ENCODE results near the gene PRH1. TPM values are rescaled to one million over a fixed set of nuclear protein-coding genes. Genes with fewer than 3 reads are reported as not detected.

The PRH1 gene
- total and polyA plus RNA-seq, 8 donors: 1.5 to 77.6 (median 16.9) TPM

GRCh38 chr12:10900530-10900929, 16.5 kb upstream of the PRH1 start:
- no peak overlapping the region for H3K4me3 ChIP-seq
- intact Hi-C loops (cut with DNase I; ENCODE audit: low total_unique reads): no loop called here
- H3K36me3 ChIP-seq: peaks cover 0 to 3% (median 0%) of the 10 kb centered on the region in 4 donors
- H3K4me1 ChIP-seq: no peaks in the 10 kb centered on the region
- H3K27me3 ChIP-seq: no peaks in the 10 kb centered on the region
- TF ChIP-seq CTCF (IDR thresholded peaks at IDR 0.05): no peak
- no peak for TF ChIP-seq POLR2AphosphoS5 (IDR thresholded peaks at IDR 0.05)
- no peak for TF ChIP-seq EP300 (IDR thresholded peaks at IDR 0.05)
- TF ChIP-seq POLR2A (IDR thresholded peaks at IDR 0.05): no peak
- no peak for DNase-seq
- 91 to 100% (median 97%) methylated on average over 1 of the region's 1 CpG for WGBS, 5 donors
- peaks cover 5 to 34% (median 16%) of the 10 kb centered on the region in 4 donors for H3K9me3 ChIP-seq
- H3K27ac ChIP-seq: no peak overlapping the region

- intact Hi-C loops (cut with DNase I; ENCODE audit: low total_unique reads): no loop called here
- Histone ChIP-seq H3K27ac (no peak overlapping the region), H3K4me3 (no peak overlapping the region), H3K9me3 (peaks cover 0 to under 1% (median 0%) of the 10 kb centered on the region in 4 donors), H3K4me1 (peaks cover 0 to 2% (median 0%) of the 10 kb centered on the region in 4 donors), H3K36me3 (no peaks in the 10 kb centered on the region), H3K27me3 (no peaks in the 10 kb centered on the region)
- 92 to 96% (median 94%) methylated on average over 5 of the region's 5 CpGs for WGBS, 5 donors
- TF ChIP-seq EP300 (IDR thresholded peaks at IDR 0.05) (no peak), CTCF (IDR thresholded peaks at IDR 0.05) (no peak), POLR2A (IDR thresholded peaks at IDR 0.05) (no peak), POLR2AphosphoS5 (IDR thresholded peaks at IDR 0.05) (no peak)
- no peak for DNase-seq
Measured at GRCh38 chr12:10896854-10897253, 12.8 kb upstream of the PRH1 start.

- Histone ChIP-seq H3K4me1 (peaks cover 0 to 6% (median 0%) of the 10 kb centered on the region in 4 donors), H3K27ac (no peak overlapping the region), H3K4me3 (no peak overlapping the region), H3K27me3 (no peaks in the 10 kb centered on the region), H3K36me3 (no peaks in the 10 kb centered on the region), H3K9me3 (no peaks in the 10 kb centered on the region)
- intact Hi-C loops (cut with DNase I; ENCODE audit: low total_unique reads): no loop called here
- peak in 1 of 2 donors; percentile 37 for DNase-seq
- no peak for TF ChIP-seq POLR2AphosphoS5 (IDR thresholded peaks at IDR 0.05)
- TF ChIP-seq POLR2A (IDR thresholded peaks at IDR 0.05): no peak
- no peak for TF ChIP-seq EP300 (IDR thresholded peaks at IDR 0.05)
- no peak for TF ChIP-seq CTCF (IDR thresholded peaks at IDR 0.05)
- WGBS, 5 donors: 33 to 60% (median 45%) methylated on average over 2 of the region's 2 CpGs
Measured at GRCh38 chr12:10891937-10892336, 7.9 kb upstream of the PRH1 start.

GRCh38 chr12:10889226-10889625, 5.2 kb upstream of the PRH1 start:
- intact Hi-C loops (cut with DNase I; ENCODE audit: low total_unique reads): no loop called here
- Histone ChIP-seq H3K36me3 (no peaks in the 10 kb centered on the region), H3K27me3 (no peaks in the 10 kb centered on the region), H3K9me3 (no peaks in the 10 kb centered on the region), H3K27ac (no peak overlapping the region), H3K4me1 (peaks cover 0 to 6% (median 0%) of the 10 kb centered on the region in 4 donors), H3K4me3 (no peak overlapping the region)
- TF ChIP-seq POLR2AphosphoS5 (IDR thresholded peaks at IDR 0.05) (no peak), EP300 (IDR thresholded peaks at IDR 0.05) (no peak), CTCF (IDR thresholded peaks at IDR 0.05) (no peak), POLR2A (IDR thresholded peaks at IDR 0.05) (no peak)
- DNase-seq: no peak

Data from stomach (tissue), 9 donors.